ENCODE results near the gene TRAP1.
A peak's percentile ranks its signal among the peaks of the same experiment; 100 is the strongest.
"Not testable (repeated sequence)": the region's sequence is repeated elsewhere in the genome, so short reads cannot be mapped to it uniquely, and the experiment has no call there.

The TRAP1 gene

GRCh38 chr16:3611146-3611975 is 106.0 kb downstream of the TRAP1 start, which contains the start of gene SLX4:
TSS of gene SLX4 (minus strand) at chr16:3611606. CDS start at chr16:3608964, 2,642 bp downstream.
- peak; percentile 37 for DNase-seq (ENCODE audit: low read depth)

- DNase-seq (ENCODE audit: low read depth), result no peak
Observed at GRCh38 chr16:3610698-3611145, 106.6 kb downstream of the TRAP1 start.

GRCh38 chr16:3609895-3610697 is 107.2 kb downstream of the TRAP1 start:
- DNase-seq (ENCODE audit: low read depth), result no peak

- DNase-seq (ENCODE audit: low read depth), result not testable (repeated sequence)
Observed at GRCh38 chr16:3608976-3609375, 108.3 kb downstream of the TRAP1 start.

- no peak for DNase-seq (ENCODE audit: low read depth)
Observed at GRCh38 chr16:3608069-3608468, 109.3 kb downstream of the TRAP1 start.

Data from GM04503 (cell line).